HEK293 (cell line): ENCODE data around the gene PSTPIP1.
A peak's percentile ranks its signal among the peaks of the same experiment; 100 is the strongest.

Experiments used
- CTCF ChIA-PET: fragments of 350-600 bp; formaldehyde crosslinking; extraction: SDS; loops from one replicate; lab custom pipeline; 2021; ENCODE audit warnings: antibody characterized with exemption; lab: Yijun Ruan, JAX
- POLR2A ChIA-PET: fragments of 300-600 bp; formaldehyde crosslinking; extraction: SDS; loops from one replicate; lab custom pipeline; 2020; ENCODE audit warnings: antibody characterized with exemption, inconsistent platforms; lab: Yijun Ruan, JAX
- H3K27ac ChIP-seq: fragments of 200-500 bp; sonication (Bioruptor generic); 2 replicates; pipeline ENCODE4 v1.5.1; 2014; ENCODE audit warnings: low read depth, low read length, control low read depth, inconsistent platforms; ENCODE audit errors: extremely low read depth
- H3K36me3 ChIP-seq, 2 experiments: fragments of 200-500 bp in 1 of 2; sonication (Bioruptor generic) in 1 of 2; 1 replicate in 1 of 2; 2 replicates in 1 of 2; pipeline ENCODE4 v1.5.1; 2014 to 2017; ENCODE audit warnings: inconsistent platforms in 2 of 2, low read length in 2 of 2; ENCODE audit not compliant: control insufficient read depth in 2 of 2, insufficient read depth in 1 of 2
- H3K4me1 ChIP-seq: fragments of 200-500 bp; sonication (Bioruptor generic); 2 replicates; pipeline ENCODE4 v1.5.1; 2014; ENCODE audit warnings: mild to moderate bottlenecking, low read length, inconsistent platforms; ENCODE audit not compliant: control insufficient read depth, insufficient read depth
- H3K4me3 ChIP-seq: 2 replicates; pipeline ENCODE4 v1.5.1; 2011; ENCODE audit warnings: low read depth, mild to moderate bottlenecking, control low read depth, low read length, moderate library complexity
- H3K9me3 ChIP-seq: fragments of 200-500 bp; sonication (Bioruptor generic); 2 replicates; pipeline ENCODE4 v1.5.1; 2014; ENCODE audit warnings: low read depth, low read length, inconsistent platforms; ENCODE audit not compliant: control insufficient read depth, insufficient read depth
- ATF2 ChIP-seq: fragments of 450-650 bp; formaldehyde crosslinking; IDR thresholded peaks from 2 replicates; pipeline ENCODE4 v1.5.1; 2016; ENCODE audit warnings: missing biosample characterization, missing genetic modification characterization, low read depth
- CTCF ChIP-seq: fragments of 450-650 bp; formaldehyde crosslinking; IDR thresholded peaks from 2 replicates; pipeline ENCODE4 v1.5.1; 2016; ENCODE audit warnings: missing biosample characterization, missing genetic modification characterization
- HOXC10 ChIP-seq: sonication (generic); formaldehyde crosslinking; IDR thresholded peaks from 2 replicates; pipeline ENCODE4 v1.8.1; 2023; ENCODE audit warnings: mild to moderate bottlenecking, missing genetic modification reagents
- MEIS1 ChIP-seq: sonication (generic); formaldehyde crosslinking; IDR thresholded peaks from 2 replicates; pipeline ENCODE4 v1.8.1; 2022; ENCODE audit warnings: missing genetic modification reagents, mild to moderate bottlenecking, borderline replicate concordance
- MYNN ChIP-seq: fragments of 450-650 bp; formaldehyde crosslinking; IDR thresholded peaks from 2 replicates; pipeline ENCODE4 v1.5.1; 2016; ENCODE audit warnings: missing biosample characterization, missing genetic modification characterization, borderline replicate concordance
- PRDM10 ChIP-seq: fragments of 450-650 bp; formaldehyde crosslinking; IDR thresholded peaks from 2 replicates; pipeline ENCODE4 v1.5.1; 2016; ENCODE audit warnings: missing biosample characterization, missing genetic modification characterization
- PRDM6 ChIP-seq: fragments of 450-650 bp; formaldehyde crosslinking; IDR thresholded peaks from 2 replicates; pipeline ENCODE4 v1.5.1; 2017; ENCODE audit warnings: missing biosample characterization, missing genetic modification characterization
- REPIN1 ChIP-seq: fragments of 450-650 bp; formaldehyde crosslinking; IDR thresholded peaks from 2 replicates; pipeline ENCODE4 v1.5.1; 2017; ENCODE audit warnings: missing biosample characterization, missing genetic modification characterization, low read depth
- ZBTB17 ChIP-seq: fragments of 450-650 bp; formaldehyde crosslinking; IDR thresholded peaks from 2 replicates; pipeline ENCODE4 v1.5.1; 2016; ENCODE audit warnings: missing biosample characterization, missing genetic modification characterization
- ZBTB48 ChIP-seq: fragments of 450-650 bp; formaldehyde crosslinking; IDR thresholded peaks from 2 replicates; pipeline ENCODE4 v1.5.1; 2016; ENCODE audit warnings: missing biosample characterization, missing genetic modification characterization
- ZFHX2 ChIP-seq: fragments of 450-650 bp; formaldehyde crosslinking; conservative IDR thresholded peaks from 2 replicates; pipeline ENCODE4 v1.5.1; 2016; ENCODE audit warnings: missing biosample characterization, missing genetic modification characterization
- ZNF146 ChIP-seq: fragments of 450-650 bp; formaldehyde crosslinking; IDR thresholded peaks from 2 replicates; pipeline ENCODE4 v1.5.1; 2016; ENCODE audit warnings: missing biosample characterization, missing genetic modification characterization
- ZNF155 ChIP-seq: fragments of 450-650 bp; formaldehyde crosslinking; IDR thresholded peaks from 2 replicates; pipeline ENCODE4 v1.5.1; 2016; ENCODE audit warnings: missing biosample characterization, missing genetic modification characterization
- ZNF2 ChIP-seq: fragments of 450-650 bp; formaldehyde crosslinking; IDR thresholded peaks from 2 replicates; pipeline ENCODE4 v1.5.1; 2016; ENCODE audit warnings: missing biosample characterization, missing genetic modification characterization
- ZNF391 ChIP-seq: fragments of 450-650 bp; formaldehyde crosslinking; IDR thresholded peaks from 2 replicates; pipeline ENCODE4 v1.5.1; 2016; ENCODE audit warnings: low read depth, missing biosample characterization, missing genetic modification characterization, borderline replicate concordance
- ZNF510 ChIP-seq: fragments of 450-650 bp; formaldehyde crosslinking; IDR thresholded peaks from 2 replicates; pipeline ENCODE4 v1.5.1; 2018; ENCODE audit warnings: mild to moderate bottlenecking, missing genetic modification characterization, missing biosample characterization; ENCODE audit not compliant: insufficient replicate concordance
- ZNF544 ChIP-seq: fragments of 450-650 bp; formaldehyde crosslinking; IDR thresholded peaks from 2 replicates; pipeline ENCODE4 v1.5.0; 2017; ENCODE audit warnings: missing biosample characterization, missing genetic modification characterization
- ZNF548 ChIP-seq: fragments of 450-650 bp; formaldehyde crosslinking; IDR thresholded peaks from 2 replicates; pipeline ENCODE4 v1.5.1; 2016; ENCODE audit warnings: missing biosample characterization, missing genetic modification characterization

The PSTPIP1 gene

GRCh38 chr15:77024273-77025082 is 29.6 kb downstream of the PSTPIP1 start:
- Histone ChIP-seq H3K9me3 (no peaks in the 10 kb centered on the region), H3K4me1 (no peaks in the 10 kb centered on the region), H3K27ac (no peak overlapping the region), H3K36me3 (no peaks in the 10 kb centered on the region), H3K4me3 (no peak overlapping the region)
- 0 out of 2 replicates have a peak, but pooled peaks have one; percentile 15 for TF ChIP-seq ZBTB17 (tag by site-specific recombination)
- TF ChIP-seq REPIN1 (tag by site-specific recombination), result no peak
- TF ChIP-seq MYNN (tag by site-specific recombination), result peak; percentile 67; the same call in 1 of the 2 replicates
- TF ChIP-seq CTCF (tag by site-specific recombination), result peak; percentile 63
- TF ChIP-seq ZNF510, result no peak
- TF ChIP-seq ZNF146 (tag by site-specific recombination), result no peak
- peak; percentile 72 for TF ChIP-seq ZFHX2 (tag by site-specific recombination)
- TF ChIP-seq PRDM10, result peak; percentile 52; the same call in 1 of the 2 replicates
- no peak for TF ChIP-seq MEIS1 (CRISPR knock-in tag)
- TF ChIP-seq ZNF155 (tag by site-specific recombination), result no peak
- POLR2A ChIA-PET, result interaction anchor here (1.2 kb wide), 1 partner anchor 9 kb away, joined by 3 read pairs; no protein-coding TSS in a partner anchor
- CTCF ChIA-PET, result interaction anchor here (0.6 to 4.3 kb wide), 28 partner anchors 10 to 978 kb away, joined by 3 to 32 read pairs (median 4); no protein-coding TSS in a partner anchor

- Histone ChIP-seq H3K4me1 (no peaks in the 10 kb centered on the region), H3K9me3 (no peaks in the 10 kb centered on the region), H3K4me3 (no peak overlapping the region), H3K27ac (no peak overlapping the region), H3K36me3 (no peaks in the 10 kb centered on the region)
- POLR2A ChIA-PET, result no interaction called here
- CTCF ChIA-PET, result interaction anchor here (0.7 to 4.3 kb wide), 14 partner anchors 9 to 677 kb away, joined by 3 to 32 read pairs (median 4); no protein-coding TSS in a partner anchor
- TF ChIP-seq ZNF2 (tag by site-specific recombination) (no peak), MYNN (tag by site-specific recombination) (peak; percentile 86)
Measured at GRCh38 chr15:77025083-77025901, 30.4 kb downstream of the PSTPIP1 start.

GRCh38 chr15:77025941-77026411 is 31.1 kb downstream of the PSTPIP1 start:
- no peaks in the 10 kb centered on the region for H3K4me1 ChIP-seq
- ChIA-PET CTCF (interaction anchor here (0.7 to 4.3 kb wide), 8 partner anchors 9 to 518 kb away, joined by 3 to 32 read pairs (median 4); no protein-coding TSS in a partner anchor), POLR2A (no interaction called here)
- H3K27ac ChIP-seq, result no peak overlapping the region
- no peak overlapping the region for H3K4me3 ChIP-seq
- H3K36me3 ChIP-seq, result no peaks in the 10 kb centered on the region
- no peaks in the 10 kb centered on the region for H3K9me3 ChIP-seq
- TF ChIP-seq ZBTB48 (no peak), ZNF391 (tag by site-specific recombination) (no peak), ZNF548 (tag by site-specific recombination) (peak; percentile 64; the same call in 1 of the 2 replicates), ZNF544 (tag by site-specific recombination) (no peak), PRDM6 (tag by site-specific recombination) (no peak), HOXC10 (CRISPR knock-in tag) (no peak), ATF2 (no peak)
